HL-60 (cell line): Measurements from ENCODE around the gene ZNF789.

ENCODE experiments used
- CTCF ChIP-seq: IDR thresholded peaks from one replicate; pipeline ENCODE4 v1.5.1; 2011; ENCODE audit warnings: low read length, control low read depth, inconsistent platforms; ENCODE audit not compliant: insufficient read depth
- SPI1 ChIP-seq: IDR thresholded peaks from 2 replicates; pipeline ENCODE4 v1.6.1; 2012; ENCODE audit warnings: low read depth, mild to moderate bottlenecking, borderline replicate concordance

GRCh38 chr7:99446096-99446495 is 26.6 kb upstream of the ZNF789 start:
- TF ChIP-seq SPI1, result no peak
- TF ChIP-seq CTCF, result no peak
